ENCODE results near the gene ITGA2. TPM values are rescaled to one million over a fixed set of nuclear protein-coding genes. Genes with fewer than 3 reads are reported as not detected.
"Not testable (repeated sequence)": the region's sequence is repeated elsewhere in the genome, so short reads cannot be mapped to it uniquely, and the experiment has no call there.

Gene ITGA2
- 5.4 and 5.5 TPM in 2 replicates for total RNA-seq

- intact Hi-C loops (cut with micrococcal nuclease), result loop anchor here (1.0 to 5.0 kb wide), 7 partner anchors 16 to 187 kb away; no protein-coding TSS in a partner anchor
These were observed at the start of gene ITGA2 for GRCh38 chr5:52989025-52989780. Gene ITGA2, plus strand, starts transcription at chr5:52989352. Its CDS starts 117 bp downstream, at chr5:52989469.

GRCh38 chr5:52943285-52943684 lies 45.9 kb upstream of the ITGA2 start:
- intact Hi-C loops (cut with micrococcal nuclease), result no loop called here

- intact Hi-C loops (cut with micrococcal nuclease), result no loop called here
These were observed 45.3 kb upstream of the ITGA2 start for GRCh38 chr5:52943808-52944207.

GRCh38 chr5:52945040-52945439 lies 44.1 kb upstream of the ITGA2 start:
- intact Hi-C loops (cut with micrococcal nuclease), result loop anchor here (5.0 kb wide), 3 partner anchors 257 to 1367 kb away; partner anchors contain the start of gene ARL15

GRCh38 chr5:52947208-52947607 lies 41.9 kb upstream of the ITGA2 start:
- intact Hi-C loops (cut with micrococcal nuclease), result loop anchor here (5.0 kb wide), 3 partner anchors 255 to 1365 kb away; partner anchors contain the start of gene ARL15

- intact Hi-C loops (cut with micrococcal nuclease), result loop anchor here (1.0 to 5.0 kb wide), 13 partner anchors 41 to 1364 kb away; partner anchors contain the start of genes ARL15, ITGA2 and MOCS2
These were observed 41.3 kb upstream of the ITGA2 start for GRCh38 chr5:52947851-52948250.

GRCh38 chr5:52948418-52949076 lies 40.6 kb upstream of the ITGA2 start:
- intact Hi-C loops (cut with micrococcal nuclease), result loop anchor here (1.0 to 5.0 kb wide), 13 partner anchors 41 to 1364 kb away; partner anchors contain the start of genes ARL15, ITGA2 and MOCS2

- intact Hi-C loops (cut with micrococcal nuclease), result no loop called here
These were observed 38.5 kb upstream of the ITGA2 start for GRCh38 chr5:52950686-52951085.

- intact Hi-C loops (cut with micrococcal nuclease), result no loop called here
These were observed 36.7 kb upstream of the ITGA2 start for GRCh38 chr5:52952483-52952882.

GRCh38 chr5:52956014-52956413 lies 33.1 kb upstream of the ITGA2 start:
- intact Hi-C loops (cut with micrococcal nuclease), result no loop called here

- intact Hi-C loops (cut with micrococcal nuclease), result no loop called here
These were observed 32.0 kb upstream of the ITGA2 start for GRCh38 chr5:52956915-52957747.

- intact Hi-C loops (cut with micrococcal nuclease), result no loop called here
These were observed 27.9 kb upstream of the ITGA2 start for GRCh38 chr5:52961274-52961681.

GRCh38 chr5:52963636-52964035 lies 25.5 kb upstream of the ITGA2 start:
- intact Hi-C loops (cut with micrococcal nuclease), result no loop called here

- intact Hi-C loops (cut with micrococcal nuclease), result no loop called here
These were observed 25.0 kb upstream of the ITGA2 start for GRCh38 chr5:52964138-52964537.

- intact Hi-C loops (cut with micrococcal nuclease), result not testable (repeated sequence)
These were observed 13.0 kb upstream of the ITGA2 start for GRCh38 chr5:52976157-52976556.

- intact Hi-C loops (cut with micrococcal nuclease), result no loop called here
These were observed 11.8 kb upstream of the ITGA2 start for GRCh38 chr5:52977264-52977897.

- intact Hi-C loops (cut with micrococcal nuclease), result no loop called here
These were observed 7.6 kb upstream of the ITGA2 start for GRCh38 chr5:52981507-52981906.

- intact Hi-C loops (cut with micrococcal nuclease), result no loop called here
These were observed 5.2 kb upstream of the ITGA2 start for GRCh38 chr5:52983731-52984636.

GRCh38 chr5:52985306-52985705 lies 3.8 kb upstream of the ITGA2 start:
- intact Hi-C loops (cut with micrococcal nuclease), result loop anchor here (5.0 kb wide), 1 partner anchor 183 kb away; no protein-coding TSS in a partner anchor

All from T-helper 1 cell treated with Interleukin-12 subunit alpha and Interleukin-12 subunit beta and Interleukin-4 antibody, amounts not matched to agents 30 ng/mL and 1 ng/mL, for 36 hours (primary cell).